GM23338 (cell line): ENCODE data around the gene ATP23. TPM values are rescaled to one million over a fixed set of nuclear protein-coding genes. Genes with fewer than 3 reads are reported as not detected.

Experiments used
- CREB1 ChIP-seq: fragments of 250-450 bp; sonication (Bioruptor Pico); IDR thresholded peaks from 2 replicates; pipeline ENCODE4 v1.5.0; 2020; ENCODE audit warnings: low read depth, mild to moderate bottlenecking, moderate library complexity
- EZH2 ChIP-seq: fragments of 200-600 bp; sonication (generic); IDR thresholded peaks from one replicate; pipeline ENCODE4 v1.8.0; 2017; ENCODE audit warnings: antibody characterized with exemption, mild to moderate bottlenecking, low read depth; ENCODE audit not compliant: unreplicated experiment
- NANOG ChIP-seq: IDR thresholded peaks from 2 replicates; pipeline ENCODE4 v1.6.1; 2016; ENCODE audit warnings: antibody characterized with exemption, borderline replicate concordance
- POLR2AphosphoS5 ChIP-seq: IDR thresholded peaks from 2 replicates; pipeline ENCODE4 v1.6.1; 2016; ENCODE audit warnings: antibody characterized with exemption, low read depth
- STAT1 ChIP-seq: IDR thresholded peaks from one replicate; pipeline ENCODE4 v1.6.1; 2016; ENCODE audit warnings: antibody characterized with exemption; ENCODE audit not compliant: unreplicated experiment
- polyA plus RNA-seq: library from polyadenylated mRNA; unstranded; fragments of >200 nt; fragmentation: Nextera tagmentation; extraction: Ambion mirVana; gene quantifications from 2 replicates; pipeline ENCODE4 v1.2.1, GENCODE V29; 2016
- total RNA-seq: library from RNA; depleted of rRNA; stranded (reverse); fragments of >200 nt; shearing (Covaris generic); gene quantifications from 2 replicates; pipeline ENCODE4 v1.2.3, GENCODE V29; 2014
- TF ChIP-seq, protein P1 (sequence below): fragments of 250-450 bp; sonication (Bioruptor Pico); IDR thresholded peaks from 2 replicates; pipeline ENCODE4 v1.5.0; 2020; ENCODE audit warnings: mild to moderate bottlenecking, moderate library complexity
- TF ChIP-seq, protein P2 (sequence below): IDR thresholded peaks from 2 replicates; pipeline ENCODE4 v1.6.1; 2016; ENCODE audit warnings: antibody characterized with exemption
- TF ChIP-seq, protein P3 (sequence below), 2 experiments: fragments of 200-600 bp in 1 of 2; sonication (generic) in 1 of 2; conservative IDR thresholded peaks; 2 replicates each; pipeline versions ENCODE4 v1.5.1 to v1.6.1; 2016 to 2017; ENCODE audit warnings: antibody characterized with exemption in 2 of 2, low read depth in 2 of 2, mild to moderate bottlenecking in 2 of 2, moderate library complexity in 1 of 2

Gene ATP23
- total and polyA plus RNA-seq, 2 experiments from 2014 or later = 14.7 to 21.0 TPM

DNA sequence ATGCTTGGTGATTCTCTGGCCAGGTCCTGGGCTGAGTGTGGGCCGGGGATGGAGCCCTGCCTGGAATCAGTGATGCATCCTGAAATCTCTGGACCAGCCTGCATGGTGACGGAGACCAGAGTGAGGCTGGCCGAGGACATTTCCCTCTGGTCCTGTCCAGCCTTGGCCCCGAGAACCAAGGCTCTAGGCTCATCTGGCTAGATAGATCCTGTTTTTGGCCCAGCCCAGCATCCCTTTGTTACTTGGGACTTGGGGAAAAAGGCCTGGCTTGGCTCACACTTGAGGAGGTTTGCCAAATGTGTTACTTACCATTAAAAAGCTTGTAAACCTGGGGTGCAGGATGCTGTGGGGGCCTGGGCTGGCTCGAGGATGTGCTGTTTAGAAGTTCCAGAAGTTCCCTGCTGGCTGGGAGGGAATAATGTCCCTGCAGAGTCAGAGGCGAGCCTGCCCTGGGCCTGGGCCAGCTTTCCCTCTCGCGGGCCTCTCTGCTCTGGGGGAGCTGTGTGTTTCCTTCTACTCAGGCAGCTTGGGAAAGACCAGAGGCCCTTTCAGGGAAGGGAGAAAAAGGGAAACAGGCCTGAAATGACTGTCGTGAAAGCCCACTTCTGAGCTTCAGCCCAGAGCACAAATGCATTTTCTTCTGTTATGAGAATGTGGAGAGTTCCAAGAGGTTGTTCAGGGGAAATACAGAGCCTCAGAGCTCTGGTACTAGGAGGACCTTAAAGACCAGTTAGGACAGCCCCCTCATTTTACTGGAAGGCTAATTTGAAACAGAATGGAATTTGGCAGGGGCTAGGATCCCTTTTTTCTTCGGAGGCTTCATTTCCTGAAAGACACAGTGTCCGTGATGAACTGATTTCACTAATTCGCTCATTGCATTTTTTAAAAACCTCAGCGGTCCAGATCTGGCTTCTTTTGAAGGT lies 47.7 kb upstream of the ATP23 start (continued):
- TF ChIP-seq, protein P1, sequence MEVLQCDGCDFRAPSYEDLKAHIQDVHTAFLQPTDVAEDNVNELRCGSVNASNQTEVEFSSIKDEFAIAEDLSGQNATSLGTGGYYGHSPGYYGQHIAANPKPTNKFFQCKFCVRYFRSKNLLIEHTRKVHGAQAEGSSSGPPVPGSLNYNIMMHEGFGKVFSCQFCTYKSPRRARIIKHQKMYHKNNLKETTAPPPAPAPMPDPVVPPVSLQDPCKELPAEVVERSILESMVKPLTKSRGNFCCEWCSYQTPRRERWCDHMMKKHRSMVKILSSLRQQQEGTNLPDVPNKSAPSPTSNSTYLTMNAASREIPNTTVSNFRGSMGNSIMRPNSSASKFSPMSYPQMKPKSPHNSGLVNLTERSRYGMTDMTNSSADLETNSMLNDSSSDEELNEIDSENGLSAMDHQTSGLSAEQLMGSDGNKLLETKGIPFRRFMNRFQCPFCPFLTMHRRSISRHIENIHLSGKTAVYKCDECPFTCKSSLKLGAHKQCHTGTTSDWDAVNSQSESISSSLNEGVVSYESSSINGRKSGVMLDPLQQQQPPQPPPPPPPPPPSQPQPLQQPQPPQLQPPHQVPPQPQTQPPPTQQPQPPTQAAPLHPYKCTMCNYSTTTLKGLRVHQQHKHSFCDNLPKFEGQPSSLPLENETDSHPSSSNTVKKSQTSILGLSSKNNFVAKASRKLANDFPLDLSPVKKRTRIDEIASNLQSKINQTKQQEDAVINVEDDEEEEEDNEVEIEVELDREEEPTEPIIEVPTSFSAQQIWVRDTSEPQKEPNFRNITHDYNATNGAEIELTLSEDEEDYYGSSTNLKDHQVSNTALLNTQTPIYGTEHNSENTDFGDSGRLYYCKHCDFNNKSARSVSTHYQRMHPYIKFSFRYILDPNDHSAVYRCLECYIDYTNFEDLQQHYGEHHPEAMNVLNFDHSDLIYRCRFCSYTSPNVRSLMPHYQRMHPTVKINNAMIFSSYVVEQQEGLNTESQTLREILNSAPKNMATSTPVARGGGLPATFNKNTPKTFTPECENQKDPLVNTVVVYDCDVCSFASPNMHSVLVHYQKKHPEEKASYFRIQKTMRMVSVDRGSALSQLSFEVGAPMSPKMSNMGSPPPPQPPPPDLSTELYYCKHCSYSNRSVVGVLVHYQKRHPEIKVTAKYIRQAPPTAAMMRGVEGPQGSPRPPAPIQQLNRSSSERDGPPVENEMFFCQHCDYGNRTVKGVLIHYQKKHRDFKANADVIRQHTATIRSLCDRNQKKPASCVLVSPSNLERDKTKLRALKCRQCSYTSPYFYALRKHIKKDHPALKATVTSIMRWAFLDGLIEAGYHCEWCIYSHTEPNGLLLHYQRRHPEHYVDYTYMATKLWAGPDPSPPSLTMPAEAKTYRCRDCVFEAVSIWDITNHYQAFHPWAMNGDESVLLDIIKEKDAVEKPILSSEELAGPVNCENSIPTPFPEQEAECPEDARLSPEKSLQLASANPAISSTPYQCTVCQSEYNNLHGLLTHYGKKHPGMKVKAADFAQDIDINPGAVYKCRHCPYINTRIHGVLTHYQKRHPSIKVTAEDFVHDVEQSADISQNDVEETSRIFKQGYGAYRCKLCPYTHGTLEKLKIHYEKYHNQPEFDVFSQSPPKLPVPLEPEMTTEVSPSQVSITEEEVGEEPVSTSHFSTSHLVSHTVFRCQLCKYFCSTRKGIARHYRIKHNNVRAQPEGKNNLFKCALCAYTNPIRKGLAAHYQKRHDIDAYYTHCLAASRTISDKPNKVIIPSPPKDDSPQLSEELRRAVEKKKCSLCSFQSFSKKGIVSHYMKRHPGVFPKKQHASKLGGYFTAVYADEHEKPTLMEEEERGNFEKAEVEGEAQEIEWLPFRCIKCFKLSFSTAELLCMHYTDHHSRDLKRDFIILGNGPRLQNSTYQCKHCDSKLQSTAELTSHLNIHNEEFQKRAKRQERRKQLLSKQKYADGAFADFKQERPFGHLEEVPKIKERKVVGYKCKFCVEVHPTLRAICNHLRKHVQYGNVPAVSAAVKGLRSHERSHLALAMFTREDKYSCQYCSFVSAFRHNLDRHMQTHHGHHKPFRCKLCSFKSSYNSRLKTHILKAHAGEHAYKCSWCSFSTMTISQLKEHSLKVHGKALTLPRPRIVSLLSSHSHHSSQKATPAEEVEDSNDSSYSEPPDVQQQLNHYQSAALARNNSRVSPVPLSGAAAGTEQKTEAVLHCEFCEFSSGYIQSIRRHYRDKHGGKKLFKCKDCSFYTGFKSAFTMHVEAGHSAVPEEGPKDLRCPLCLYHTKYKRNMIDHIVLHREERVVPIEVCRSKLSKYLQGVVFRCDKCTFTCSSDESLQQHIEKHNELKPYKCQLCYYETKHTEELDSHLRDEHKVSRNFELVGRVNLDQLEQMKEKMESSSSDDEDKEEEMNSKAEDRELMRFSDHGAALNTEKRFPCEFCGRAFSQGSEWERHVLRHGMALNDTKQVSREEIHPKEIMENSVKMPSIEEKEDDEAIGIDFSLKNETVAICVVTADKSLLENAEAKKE = no peak
- TF ChIP-seq CREB1 (CRISPR knock-in tag) (no peak), NANOG (no peak), STAT1 (no peak), POLR2AphosphoS5 (no peak), EZH2 (no peak)
- TF ChIP-seq, protein P2, sequence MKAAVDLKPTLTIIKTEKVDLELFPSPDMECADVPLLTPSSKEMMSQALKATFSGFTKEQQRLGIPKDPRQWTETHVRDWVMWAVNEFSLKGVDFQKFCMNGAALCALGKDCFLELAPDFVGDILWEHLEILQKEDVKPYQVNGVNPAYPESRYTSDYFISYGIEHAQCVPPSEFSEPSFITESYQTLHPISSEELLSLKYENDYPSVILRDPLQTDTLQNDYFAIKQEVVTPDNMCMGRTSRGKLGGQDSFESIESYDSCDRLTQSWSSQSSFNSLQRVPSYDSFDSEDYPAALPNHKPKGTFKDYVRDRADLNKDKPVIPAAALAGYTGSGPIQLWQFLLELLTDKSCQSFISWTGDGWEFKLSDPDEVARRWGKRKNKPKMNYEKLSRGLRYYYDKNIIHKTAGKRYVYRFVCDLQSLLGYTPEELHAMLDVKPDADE = no peak
- TF ChIP-seq, protein P3, sequence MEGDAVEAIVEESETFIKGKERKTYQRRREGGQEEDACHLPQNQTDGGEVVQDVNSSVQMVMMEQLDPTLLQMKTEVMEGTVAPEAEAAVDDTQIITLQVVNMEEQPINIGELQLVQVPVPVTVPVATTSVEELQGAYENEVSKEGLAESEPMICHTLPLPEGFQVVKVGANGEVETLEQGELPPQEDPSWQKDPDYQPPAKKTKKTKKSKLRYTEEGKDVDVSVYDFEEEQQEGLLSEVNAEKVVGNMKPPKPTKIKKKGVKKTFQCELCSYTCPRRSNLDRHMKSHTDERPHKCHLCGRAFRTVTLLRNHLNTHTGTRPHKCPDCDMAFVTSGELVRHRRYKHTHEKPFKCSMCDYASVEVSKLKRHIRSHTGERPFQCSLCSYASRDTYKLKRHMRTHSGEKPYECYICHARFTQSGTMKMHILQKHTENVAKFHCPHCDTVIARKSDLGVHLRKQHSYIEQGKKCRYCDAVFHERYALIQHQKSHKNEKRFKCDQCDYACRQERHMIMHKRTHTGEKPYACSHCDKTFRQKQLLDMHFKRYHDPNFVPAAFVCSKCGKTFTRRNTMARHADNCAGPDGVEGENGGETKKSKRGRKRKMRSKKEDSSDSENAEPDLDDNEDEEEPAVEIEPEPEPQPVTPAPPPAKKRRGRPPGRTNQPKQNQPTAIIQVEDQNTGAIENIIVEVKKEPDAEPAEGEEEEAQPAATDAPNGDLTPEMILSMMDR (conservative IDR thresholded peaks at IDR 0.05; ENCODE audit: low read depth in 2 of 2) = no peak
